Panc1 (cell line): ENCODE measurements around the gene PAK2. TPM values are rescaled to one million over a fixed set of nuclear protein-coding genes. Genes with fewer than 3 reads are reported as not detected.
A peak's percentile ranks its signal among the peaks of the same experiment; 100 is the strongest.
"Not testable (repeated sequence)": the region's sequence is repeated elsewhere in the genome, so short reads cannot be mapped to it uniquely, and the experiment has no call there.

Experiments used
- ATAC-seq: fragments of 200-7000 bp; cut with Tn5 transposase; 2 replicates; pipeline ENCODE4 v1.9.1; 2020; ENCODE audit warnings: mild to moderate bottlenecking, moderate library complexity
- BruUV-seq: library from RNA; stranded (reverse); fragments of 400-500 nt; replicated peaks from 2 replicates; lab custom pipeline; 2021; lab: Mats Ljungman, UMichigan
- CTCF ChIA-PET: fragments of 300-600 bp; sonication (Branson Sonifier 250); formaldehyde crosslinking; loops from one replicate; lab custom pipeline; 2022; ENCODE audit warnings: antibody characterized with exemption; lab: Charles Lee
- POLR2A ChIA-PET: fragments of 300-600 bp; sonication (Branson Sonifier 250); formaldehyde crosslinking; loops from one replicate; lab custom pipeline; 2022; ENCODE audit warnings: antibody characterized with exemption; lab: Charles Lee
- DNase-seq: peaks from one replicate; pipeline ENCODE4 v3.0.0-alpha.2; 2010; ENCODE audit warnings: low read depth, low spot score
- H3K27ac ChIP-seq: 2 replicates; pipeline ENCODE4 v1.5.1; 2011; ENCODE audit warnings: mild to moderate bottlenecking, low read length, inconsistent platforms
- H3K27me3 ChIP-seq: fragments of 200-500 bp; sonication (Bioruptor generic); 2 replicates; pipeline ENCODE4 v1.6.0; 2014; ENCODE audit warnings: low read length, inconsistent platforms; ENCODE audit not compliant: control insufficient read depth, insufficient read depth
- H3K36me3 ChIP-seq: fragments of 200-500 bp; sonication (Bioruptor generic); 2 replicates; pipeline ENCODE4 v1.5.1; 2014; ENCODE audit warnings: inconsistent platforms, mild to moderate bottlenecking, low read length, moderate library complexity; ENCODE audit not compliant: control insufficient read depth, insufficient read depth
- H3K4me1 ChIP-seq: 2 replicates; pipeline ENCODE4 v1.5.1; 2011; ENCODE audit warnings: inconsistent platforms, mild to moderate bottlenecking, low read length, moderate library complexity; ENCODE audit not compliant: control insufficient read depth, insufficient read depth
- H3K4me3 ChIP-seq, 2 experiments: 2 replicates each; pipeline ENCODE4 v1.5.1; 2011 to 2012; ENCODE audit warnings: low read depth in 2 of 2, low read length in 2 of 2, mild to moderate bottlenecking in 2 of 2, inconsistent platforms in 1 of 2, moderate library complexity in 1 of 2
- H3K9me3 ChIP-seq: fragments of 200-500 bp; sonication (Bioruptor generic); 2 replicates; pipeline ENCODE4 v1.5.1; 2014; ENCODE audit warnings: low read depth, mild to moderate bottlenecking, inconsistent platforms, low read length, moderate library complexity; ENCODE audit not compliant: control insufficient read depth, insufficient read depth
- POLR2AphosphoS5 ChIP-seq: IDR thresholded peaks from 2 replicates; pipeline ENCODE4 v1.6.1; 2012; ENCODE audit warnings: mild to moderate bottlenecking, low read depth, low read length, moderate library complexity
- SIN3A ChIP-seq: IDR thresholded peaks from 2 replicates; pipeline ENCODE4 v1.6.1; 2012; ENCODE audit warnings: low read depth, mild to moderate bottlenecking, low read length, moderate library complexity, borderline replicate concordance; ENCODE audit not compliant: insufficient read depth
- TCF7L2 ChIP-seq: IDR thresholded peaks from 2 replicates; pipeline ENCODE4 v1.6.1; 2011; ENCODE audit warnings: mild to moderate bottlenecking, low read depth, low read length, inconsistent platforms
- in situ Hi-C: cut with HindIII; loops from 2 replicates; pipeline ENCODE4 v1.10.0; 2016; ENCODE audit warnings: low sequenced_read_pairs, low pct_unique_long_range_greater_than_20kb
- intact Hi-C: fragments of 100-400 bp; cut with micrococcal nuclease; formaldehyde crosslinking; loops from one replicate; pipeline ENCODE4 v1.10.0; 2022; ENCODE audit not compliant: unreplicated experiment
- total RNA-seq: library from RNA; stranded (reverse); gene quantifications from one replicate; pipeline ENCODE4 v1.2.1, GENCODE V29; 2021; ENCODE audit not compliant: unreplicated experiment
- TF ChIP-seq, protein P1 (sequence below): fragments of 450-650 bp; IDR thresholded peaks from 2 replicates; pipeline ENCODE4 v1.5.1; 2017; ENCODE audit warnings: mild to moderate bottlenecking
- TF ChIP-seq, protein P2 (sequence below), 2 experiments: IDR thresholded peaks; 2 replicates each; pipeline ENCODE4 v1.6.1; 2011 to 2012; ENCODE audit warnings: low read depth in 2 of 2, control low read depth in 1 of 2, low read length in 1 of 2, mild to moderate bottlenecking in 1 of 2, moderate library complexity in 1 of 2; ENCODE audit not compliant: insufficient read depth in 1 of 2

Gene PAK2
- total RNA-seq, 1 experiment from 2014 or later = 185 TPM

DNA sequence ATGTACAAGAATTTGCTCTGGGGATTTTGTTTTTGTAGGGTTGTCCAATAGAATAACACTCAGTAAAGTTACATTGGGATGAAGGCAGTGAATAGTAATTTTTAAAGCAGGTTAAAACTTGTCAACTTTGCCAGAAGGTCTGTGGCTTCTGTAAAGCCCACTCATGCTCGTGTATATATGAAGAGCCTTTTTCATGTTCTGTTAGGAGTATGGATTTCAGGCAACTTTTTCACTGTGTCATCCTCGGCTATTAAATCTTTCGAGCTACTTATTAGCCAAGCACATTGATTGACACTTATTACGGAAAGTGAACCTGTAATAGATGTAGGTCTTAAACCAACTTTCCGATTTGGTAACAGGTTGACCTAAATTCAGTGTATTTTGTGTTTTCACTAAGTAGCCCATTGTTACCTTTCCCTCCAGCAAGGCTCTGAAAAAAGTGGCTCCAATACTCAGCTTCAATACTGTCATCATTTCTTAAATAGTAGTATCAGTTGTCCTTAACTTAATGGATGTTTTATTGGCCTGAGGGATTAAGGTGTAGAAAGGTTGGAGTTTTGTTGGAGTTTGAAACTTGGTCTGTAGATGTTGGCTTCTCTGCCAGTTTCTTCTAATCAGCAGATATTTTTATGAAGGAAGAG is 1.7 kb downstream of the PAK2 start:
- TF ChIP-seq SIN3A (no peak), POLR2AphosphoS5 (no peak), TCF7L2 (no peak)
- TF ChIP-seq, protein P1, sequence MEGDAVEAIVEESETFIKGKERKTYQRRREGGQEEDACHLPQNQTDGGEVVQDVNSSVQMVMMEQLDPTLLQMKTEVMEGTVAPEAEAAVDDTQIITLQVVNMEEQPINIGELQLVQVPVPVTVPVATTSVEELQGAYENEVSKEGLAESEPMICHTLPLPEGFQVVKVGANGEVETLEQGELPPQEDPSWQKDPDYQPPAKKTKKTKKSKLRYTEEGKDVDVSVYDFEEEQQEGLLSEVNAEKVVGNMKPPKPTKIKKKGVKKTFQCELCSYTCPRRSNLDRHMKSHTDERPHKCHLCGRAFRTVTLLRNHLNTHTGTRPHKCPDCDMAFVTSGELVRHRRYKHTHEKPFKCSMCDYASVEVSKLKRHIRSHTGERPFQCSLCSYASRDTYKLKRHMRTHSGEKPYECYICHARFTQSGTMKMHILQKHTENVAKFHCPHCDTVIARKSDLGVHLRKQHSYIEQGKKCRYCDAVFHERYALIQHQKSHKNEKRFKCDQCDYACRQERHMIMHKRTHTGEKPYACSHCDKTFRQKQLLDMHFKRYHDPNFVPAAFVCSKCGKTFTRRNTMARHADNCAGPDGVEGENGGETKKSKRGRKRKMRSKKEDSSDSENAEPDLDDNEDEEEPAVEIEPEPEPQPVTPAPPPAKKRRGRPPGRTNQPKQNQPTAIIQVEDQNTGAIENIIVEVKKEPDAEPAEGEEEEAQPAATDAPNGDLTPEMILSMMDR = no peak
- TF ChIP-seq, protein P2, sequence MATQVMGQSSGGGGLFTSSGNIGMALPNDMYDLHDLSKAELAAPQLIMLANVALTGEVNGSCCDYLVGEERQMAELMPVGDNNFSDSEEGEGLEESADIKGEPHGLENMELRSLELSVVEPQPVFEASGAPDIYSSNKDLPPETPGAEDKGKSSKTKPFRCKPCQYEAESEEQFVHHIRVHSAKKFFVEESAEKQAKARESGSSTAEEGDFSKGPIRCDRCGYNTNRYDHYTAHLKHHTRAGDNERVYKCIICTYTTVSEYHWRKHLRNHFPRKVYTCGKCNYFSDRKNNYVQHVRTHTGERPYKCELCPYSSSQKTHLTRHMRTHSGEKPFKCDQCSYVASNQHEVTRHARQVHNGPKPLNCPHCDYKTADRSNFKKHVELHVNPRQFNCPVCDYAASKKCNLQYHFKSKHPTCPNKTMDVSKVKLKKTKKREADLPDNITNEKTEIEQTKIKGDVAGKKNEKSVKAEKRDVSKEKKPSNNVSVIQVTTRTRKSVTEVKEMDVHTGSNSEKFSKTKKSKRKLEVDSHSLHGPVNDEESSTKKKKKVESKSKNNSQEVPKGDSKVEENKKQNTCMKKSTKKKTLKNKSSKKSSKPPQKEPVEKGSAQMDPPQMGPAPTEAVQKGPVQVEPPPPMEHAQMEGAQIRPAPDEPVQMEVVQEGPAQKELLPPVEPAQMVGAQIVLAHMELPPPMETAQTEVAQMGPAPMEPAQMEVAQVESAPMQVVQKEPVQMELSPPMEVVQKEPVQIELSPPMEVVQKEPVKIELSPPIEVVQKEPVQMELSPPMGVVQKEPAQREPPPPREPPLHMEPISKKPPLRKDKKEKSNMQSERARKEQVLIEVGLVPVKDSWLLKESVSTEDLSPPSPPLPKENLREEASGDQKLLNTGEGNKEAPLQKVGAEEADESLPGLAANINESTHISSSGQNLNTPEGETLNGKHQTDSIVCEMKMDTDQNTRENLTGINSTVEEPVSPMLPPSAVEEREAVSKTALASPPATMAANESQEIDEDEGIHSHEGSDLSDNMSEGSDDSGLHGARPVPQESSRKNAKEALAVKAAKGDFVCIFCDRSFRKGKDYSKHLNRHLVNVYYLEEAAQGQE (IDR thresholded peaks at IDR 0.05; ENCODE audit: insufficient read depth in 1 of 2, low read depth in 2 of 2, low read length in 1 of 2) = no peak
- Histone ChIP-seq H3K27ac (peak overlapping the region; percentile 99), H3K36me3 (no peaks in the 10 kb centered on the region; the same call in 1 of the 2 replicates), H3K4me1 (peaks cover 17% of the 10 kb centered on the region), H3K9me3 (no peaks in the 10 kb centered on the region), H3K4me3 (peak overlapping the region; percentile 94), H3K27me3 (no peaks in the 10 kb centered on the region)
- intact Hi-C loops = no loop called here
- in situ Hi-C loops = no loop called here
- POLR2A ChIA-PET = no interaction called here
- CTCF ChIA-PET = no interaction called here
- DNase-seq (no peak), ATAC-seq (no peak)
- BruUV-seq = TSS peak; percentile 83

DNA sequence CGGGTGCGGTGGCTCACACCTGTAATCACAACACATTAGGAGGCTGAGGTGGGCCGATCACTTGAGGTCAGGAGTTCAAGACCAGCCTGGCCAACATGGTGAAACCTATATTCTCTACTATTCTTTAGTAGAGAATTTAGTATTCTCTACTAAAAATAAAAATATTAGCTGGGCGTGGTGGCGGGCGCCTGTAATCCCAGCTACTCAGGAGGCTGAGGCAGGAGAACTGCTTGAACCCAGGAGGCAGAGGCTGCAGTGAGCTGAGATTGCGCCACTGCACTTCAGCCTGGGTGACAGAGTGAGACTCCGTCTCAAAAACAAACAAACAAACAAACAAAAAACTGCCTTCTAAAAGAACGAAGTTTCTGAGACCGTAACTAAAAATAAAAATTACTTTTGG is 3.9 kb downstream of the PAK2 start:
- H3K4me3 ChIP-seq, H3K27me3 ChIP-seq, in situ Hi-C loops, POLR2A ChIA-PET, BruUV-seq, H3K27ac ChIP-seq, H3K36me3 ChIP-seq, ATAC-seq, CTCF ChIA-PET, H3K9me3 ChIP-seq, DNase-seq, intact Hi-C loops: not testable (repeated sequence)
- H3K4me1 ChIP-seq = peaks cover 17% of the 10 kb centered on the region

DNA sequence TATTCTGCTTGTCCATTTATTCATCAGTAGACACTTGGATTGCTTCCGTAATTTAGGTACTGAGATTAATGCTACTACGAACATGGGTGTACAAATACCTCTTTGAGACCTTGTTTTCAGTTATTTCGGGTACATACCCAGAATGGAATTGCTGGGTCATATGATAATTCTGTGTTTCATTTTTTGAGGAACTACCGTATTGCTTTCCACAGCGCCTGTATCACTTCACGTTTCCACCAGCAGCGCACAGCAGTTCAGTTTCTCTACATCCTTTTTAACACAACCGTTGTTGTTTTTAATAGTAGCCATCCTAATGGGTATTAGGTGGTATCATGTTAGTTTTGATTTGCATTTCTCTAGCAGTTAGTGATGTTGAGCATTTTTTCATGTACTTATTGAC is 9.5 kb downstream of the PAK2 start:
- Histone ChIP-seq H3K4me1 (peaks cover 7% of the 10 kb centered on the region; the same call in 1 of the 2 replicates), H3K9me3 (no peaks in the 10 kb centered on the region; the same call in 1 of the 2 replicates), H3K27ac (no peak overlapping the region), H3K4me3 (no peak overlapping the region), H3K36me3 (no peaks in the 10 kb centered on the region), H3K27me3 (no peaks in the 10 kb centered on the region)
- TF ChIP-seq, protein P2 (IDR thresholded peaks at IDR 0.05; ENCODE audit: insufficient read depth in 1 of 2, low read depth in 2 of 2, low read length in 1 of 2) = no peak
- TF ChIP-seq SIN3A (no peak), POLR2AphosphoS5 (no peak), TCF7L2 (no peak)
- TF ChIP-seq, protein P1 = no peak
- ChIA-PET POLR2A (interaction anchor here (1.0 kb wide), 1 partner anchor 9 kb away, joined by 3 read pairs; no protein-coding TSS in a partner anchor), CTCF (no interaction called here)
- no peak for ATAC-seq
- TSS peak; percentile 2 for BruUV-seq
- in situ Hi-C loops = no loop called here
- DNase-seq = no peak
- intact Hi-C loops = no loop called here
